DND-41 (cell line): ENCODE data around the gene PRTN3.
A peak's percentile ranks its signal among the peaks of the same experiment; 100 is the strongest.

Experiments
- ATAC-seq: fragments of 200-7000 bp; cut with Tn5 transposase; 3 replicates; pipeline ENCODE4 v1.9.1; 2021; ENCODE audit warnings: low read depth; ENCODE audit not compliant: insufficient read depth
- DNase-seq: peaks from one replicate; pipeline ENCODE4 v3.0.0-alpha.2; 2020
- H2AFZ ChIP-seq: 2 replicates; pipeline ENCODE4 v1.6.0; 2012; ENCODE audit warnings: low read depth, low read length
- H3K27ac ChIP-seq: 2 replicates; pipeline ENCODE4 v1.5.1; 2012; ENCODE audit warnings: low read length, inconsistent platforms
- H3K27me3 ChIP-seq: fragments of 200-600 bp; sonication (generic); 2 replicates; pipeline ENCODE4 v1.6.0; 2012; ENCODE audit warnings: low read length, mild to moderate bottlenecking, inconsistent platforms; ENCODE audit not compliant: insufficient read depth, poor library complexity
- H3K36me3 ChIP-seq: 2 replicates; pipeline ENCODE4 v1.5.1; 2012; ENCODE audit warnings: low read length, inconsistent platforms; ENCODE audit not compliant: insufficient read depth
- H3K4me1 ChIP-seq: 2 replicates; pipeline ENCODE4 v1.5.1; 2012; ENCODE audit warnings: mild to moderate bottlenecking, low read length; ENCODE audit not compliant: insufficient read depth
- H3K4me2 ChIP-seq: 2 replicates; pipeline ENCODE4 v1.6.0; 2012; ENCODE audit warnings: mild to moderate bottlenecking, moderate library complexity, low read length, inconsistent platforms; ENCODE audit not compliant: insufficient read depth
- H3K4me3 ChIP-seq, 2 experiments: fragments of 200-600 bp in 1 of 2; shearing (Covaris generic) in 1 of 2; 2 replicates each; pipeline ENCODE4 v1.5.1; 2012 to 2016; ENCODE audit warnings: inconsistent platforms in 2 of 2, low read length in 2 of 2, mild to moderate bottlenecking in 2 of 2, low read depth in 1 of 2, moderate library complexity in 1 of 2
- H3K79me2 ChIP-seq: 2 replicates; pipeline ENCODE4 v1.6.0; 2012; ENCODE audit warnings: low read length, inconsistent platforms; ENCODE audit not compliant: insufficient read depth
- H3K9ac ChIP-seq: 2 replicates; pipeline ENCODE4 v1.6.0; 2012; ENCODE audit warnings: low read depth, mild to moderate bottlenecking, inconsistent platforms, low read length, moderate library complexity
- H3K9me3 ChIP-seq: 2 replicates; pipeline ENCODE4 v1.5.1; 2012; ENCODE audit warnings: low read length, moderate library complexity, mild to moderate bottlenecking, inconsistent platforms; ENCODE audit not compliant: insufficient read depth, severe bottlenecking
- H4K20me1 ChIP-seq: 2 replicates; pipeline ENCODE4 v1.6.0; 2012; ENCODE audit warnings: low read length; ENCODE audit not compliant: insufficient read depth
- CTCF ChIP-seq: IDR thresholded peaks from 2 replicates; pipeline ENCODE4 v1.5.1; 2012; ENCODE audit warnings: borderline replicate concordance, low read length, moderate library complexity, mild to moderate bottlenecking; ENCODE audit not compliant: poor library complexity, severe bottlenecking; ENCODE audit errors: extremely low read depth
- EZH2 ChIP-seq: IDR thresholded peaks from 3 replicates; pipeline ENCODE4 v1.6.1; 2012; ENCODE audit warnings: borderline replicate concordance, low read depth, mild to moderate bottlenecking, moderate library complexity, low read length, inconsistent platforms; ENCODE audit not compliant: severe bottlenecking

The PRTN3 gene

GRCh38 chr19:813219-814151 is 27.3 kb upstream of the PRTN3 start:
- H3K4me3 ChIP-seq, result no peak overlapping the region
- H3K9me3 ChIP-seq, result no peaks in the 10 kb centered on the region
- H3K4me2 ChIP-seq, result no peak overlapping the region
- ATAC-seq (peak; percentile 20), DNase-seq (peak; percentile 23)
- no peak for TF ChIP-seq EZH2
- no peak for TF ChIP-seq CTCF
- H2AFZ ChIP-seq, result no peak overlapping the region
- H3K4me1 ChIP-seq, result no peaks in the 10 kb centered on the region
- H3K27ac ChIP-seq, result no peak overlapping the region
- peaks cover 14% of the 10 kb centered on the region; the same call in 1 of the 2 replicates for H3K79me2 ChIP-seq
- peaks cover 51% of the 10 kb centered on the region for H3K36me3 ChIP-seq
- no peak overlapping the region for H3K9ac ChIP-seq
- peaks cover 51% of the 10 kb centered on the region for H4K20me1 ChIP-seq
- no peaks in the 10 kb centered on the region for H3K27me3 ChIP-seq

GRCh38 chr19:814152-815078 is 26.4 kb upstream of the PRTN3 start:
- Histone ChIP-seq H3K4me2 (no peak overlapping the region), H3K79me2 (peaks cover 7% of the 10 kb centered on the region; the same call in 1 of the 2 replicates), H3K27ac (no peak overlapping the region), H3K9me3 (no peaks in the 10 kb centered on the region), H3K4me3 (no peak overlapping the region), H2AFZ (no peak overlapping the region), H3K9ac (no peak overlapping the region), H3K4me1 (no peaks in the 10 kb centered on the region), H3K36me3 (peaks cover 41% of the 10 kb centered on the region), H3K27me3 (no peaks in the 10 kb centered on the region), H4K20me1 (peaks cover 42% of the 10 kb centered on the region)
- peak; percentile 27; the same call in 2 of the 3 replicates for ATAC-seq
- DNase-seq, result peak; percentile 34
- TF ChIP-seq EZH2, result no peak
- TF ChIP-seq CTCF, result no peak

GRCh38 chr19:815079-815774 is 25.6 kb upstream of the PRTN3 start:
- no peaks in the 10 kb centered on the region for H3K4me1 ChIP-seq
- peaks cover under 1% of the 10 kb centered on the region; the same call in 1 of the 2 replicates for H3K79me2 ChIP-seq
- no peak overlapping the region for H2AFZ ChIP-seq
- no peak overlapping the region for H3K27ac ChIP-seq
- H3K36me3 ChIP-seq, result peaks cover 33% of the 10 kb centered on the region
- H3K9ac ChIP-seq, result no peak overlapping the region
- H3K4me3 ChIP-seq, result no peak overlapping the region
- ATAC-seq, result peak; percentile 11
- no peak for TF ChIP-seq CTCF
- TF ChIP-seq EZH2, result no peak
- H4K20me1 ChIP-seq, result peaks cover 34% of the 10 kb centered on the region
- H3K27me3 ChIP-seq, result no peaks in the 10 kb centered on the region
- H3K4me2 ChIP-seq, result no peak overlapping the region
- H3K9me3 ChIP-seq, result no peaks in the 10 kb centered on the region
- peak; percentile 19 for DNase-seq
